HepG2 (cell line): ENCODE measurements around the gene MFSD6. TPM values are rescaled to one million over a fixed set of nuclear protein-coding genes. Genes with fewer than 3 reads are reported as not detected.

ENCODE experiments used
- ATAC-seq: fragments of 200-7000 bp; cut with Tn5 transposase; 3 replicates; pipeline ENCODE4 v1.9.1; 2020; ENCODE audit warnings: mild to moderate bottlenecking, moderate library complexity
- BruUV-seq: library from RNA; stranded (reverse); fragments of 400-500 nt; replicated peaks from 2 replicates; lab custom pipeline; 2021; lab: Mats Ljungman, UMichigan
- CTCF ChIA-PET: fragments of 300-600 bp; formaldehyde crosslinking; extraction: SDS; loops from one replicate; lab custom pipeline; 2021; ENCODE audit warnings: low total read pairs, inconsistent platforms, low intra/inter-chr PET ratio; lab: Yijun Ruan, JAX
- POLR2A ChIA-PET: fragments of 350-600 bp; sonication (Branson Sonifier 250); formaldehyde crosslinking; loops from one replicate; lab custom pipeline; 2020; ENCODE audit warnings: antibody characterized with exemption, inconsistent platforms; lab: Yijun Ruan, JAX
- DNase-seq: peaks from one replicate; pipeline ENCODE4 v3.0.0-alpha.2; 2015; ENCODE audit warnings: low spot score
- FAIRE-seq: peaks from 3 replicates; lab custom pipeline; 2011; peaks lifted over from hg19 to GRCh38; lab: Jason Lieb, UNC
- H2AFZ ChIP-seq: one replicate; pipeline ENCODE4 v1.6.1; 2011; ENCODE audit warnings: low read length, inconsistent platforms
- H3K27ac ChIP-seq: fragments of 300-600 bp; 3 replicates; pipeline ENCODE4 v1.8.0; 2011; ENCODE audit warnings: mixed run types, mild to moderate bottlenecking, mixed read lengths, low read length, inconsistent platforms; ENCODE audit not compliant: insufficient read depth; ENCODE audit errors: extremely low read length
- H3K27me3 ChIP-seq, 2 experiments: fragments of 200-600 bp in 1 of 2; 2 replicates in 1 of 2; 3 replicates in 1 of 2; pipeline versions ENCODE4 v1.6.0 to v1.8.0; 2011; ENCODE audit warnings: low read length in 2 of 2, mild to moderate bottlenecking in 2 of 2, moderate library complexity in 2 of 2, inconsistent platforms in 1 of 2; ENCODE audit not compliant: insufficient read depth in 2 of 2, control insufficient read depth in 1 of 2
- H3K36me3 ChIP-seq, 2 experiments: fragments of 200-600 bp in 1 of 2; replicated peaks in 1 of 2; 2 replicates in 1 of 2; 3 replicates in 1 of 2; pipeline versions ENCODE4 v1.5.1 to v1.8.0; 2011; ENCODE audit warnings: low read length in 2 of 2, inconsistent platforms in 1 of 2; ENCODE audit not compliant: insufficient read depth in 2 of 2, control insufficient read depth in 1 of 2
- H3K4me1 ChIP-seq: 2 replicates; pipeline ENCODE4 v1.5.1; 2012; ENCODE audit warnings: low read length, inconsistent platforms; ENCODE audit not compliant: insufficient read depth
- H3K4me2 ChIP-seq: 2 replicates; pipeline ENCODE4 v1.6.0; 2011; ENCODE audit warnings: low read depth, low read length, inconsistent platforms
- H3K4me3 ChIP-seq, 3 experiments: fragments of 200-600 bp in 1 of 3; sonication (generic), shearing (Covaris generic) in 1 of 3; replicated peaks in 1 of 3; 2 replicates each; pipeline ENCODE4 v1.5.1; 2011 to 2016; ENCODE audit warnings: low read length in 3 of 3, inconsistent platforms in 2 of 3, low read depth in 2 of 3, mild to moderate bottlenecking in 2 of 3, control low read depth in 1 of 3, mixed read lengths in 1 of 3; ENCODE audit not compliant: insufficient read depth in 1 of 3
- H3K79me2 ChIP-seq: one replicate; pipeline ENCODE4 v1.6.1; 2011; ENCODE audit warnings: low read length, inconsistent platforms; ENCODE audit not compliant: insufficient read depth
- H3K9ac ChIP-seq: 2 replicates; pipeline ENCODE4 v1.6.0; 2011; ENCODE audit warnings: mild to moderate bottlenecking, low read depth, low read length, inconsistent platforms; ENCODE audit not compliant: insufficient read depth
- H3K9me3 ChIP-seq: 2 replicates; pipeline ENCODE4 v1.5.1; 2012; ENCODE audit warnings: mild to moderate bottlenecking, low read length
- H4K20me1 ChIP-seq: 2 replicates; pipeline ENCODE4 v1.6.0; 2011; ENCODE audit warnings: inconsistent platforms, mild to moderate bottlenecking, low read length, moderate library complexity; ENCODE audit not compliant: insufficient read depth
- BCLAF1 ChIP-seq: fragments of 450-650 bp; IDR thresholded peaks from 2 replicates; pipeline ENCODE4 v1.6.1; 2017; ENCODE audit warnings: mild to moderate bottlenecking
- BRCA1 ChIP-seq: sonication (generic); formaldehyde crosslinking; IDR thresholded peaks from 2 replicates; pipeline ENCODE4 v1.4.0; 2020; ENCODE audit warnings: missing genetic modification reagents
- CREB3 ChIP-seq: sonication (generic); formaldehyde crosslinking; IDR thresholded peaks from 2 replicates; pipeline ENCODE4 v1.5.0; 2020; ENCODE audit warnings: missing genetic modification reagents
- EZH2 ChIP-seq: conservative IDR thresholded peaks from 2 replicates; pipeline ENCODE4 v1.6.1; 2012; ENCODE audit warnings: mild to moderate bottlenecking, low read depth, low read length, moderate library complexity
- GZF1 ChIP-seq: sonication (generic); formaldehyde crosslinking; IDR thresholded peaks from 2 replicates; pipeline ENCODE4 v1.5.1; 2020; ENCODE audit warnings: mild to moderate bottlenecking, missing genetic modification reagents
- HMG20A ChIP-seq: IDR thresholded peaks from 2 replicates; pipeline ENCODE4 v1.6.1; 2016; ENCODE audit warnings: borderline replicate concordance
- HMGA1 ChIP-seq: sonication (generic); formaldehyde crosslinking; conservative IDR thresholded peaks from 2 replicates; pipeline ENCODE4 v1.4.0; 2020; ENCODE audit warnings: missing genetic modification reagents
- HOXD1 ChIP-seq: sonication (generic); formaldehyde crosslinking; IDR thresholded peaks from 2 replicates; pipeline ENCODE4 v1.5.0; 2020; ENCODE audit warnings: missing genetic modification reagents
- SRF ChIP-seq: IDR thresholded peaks from 2 replicates; pipeline ENCODE4 v1.6.1; 2011; ENCODE audit warnings: mild to moderate bottlenecking, low read depth, low read length, moderate library complexity
- ZNF556 ChIP-seq: sonication (generic); formaldehyde crosslinking; IDR thresholded peaks from 2 replicates; pipeline ENCODE4 v1.4.0; 2020; ENCODE audit warnings: mild to moderate bottlenecking, missing genetic modification reagents, borderline replicate concordance
- WGBS: methylation state at CpG from one replicate; pipeline ENCODE4 v1.1.6; 2017; ENCODE audit warnings: low lambda C conversion rate; 5-methylcytosine and 5-hydroxymethylcytosine counted together
- in situ Hi-C: cut with HindIII; loops from 2 replicates; pipeline ENCODE4 v1.10.0; 2017; ENCODE audit warnings: low pct_unique_long_range_greater_than_20kb; ENCODE audit not compliant: extremely low pct_ligation_motif_present
- intact Hi-C: fragments of 100-400 bp; cut with micrococcal nuclease; formaldehyde crosslinking; loops from one replicate; pipeline ENCODE4 v1.10.0; 2022; ENCODE audit not compliant: unreplicated experiment
- polyA plus RNA-seq, 8 experiments: library from polyadenylated mRNA; depleted of rRNA in 3 of 8; stranded (reverse) in 7 of 8; unstranded in 1 of 8; fragments of >200 nt; fragmentation: Illumina TruSeq in 4 of 8; extraction: Trizol in 4 of 8; gene quantifications; 2 replicates each; pipeline versions ENCODE4 v1.2.1 to v1.2.3, GENCODE V29; 2011 to 2016; ENCODE audit warnings: low read depth in 4 of 8, missing spikeins in 1 of 8, mixed read lengths in 1 of 8; ENCODE audit not compliant: insufficient read depth in 1 of 8
- total RNA-seq, 5 experiments: library from RNA; depleted of rRNA; stranded (reverse); fragments of >200 nt; fragmentation: Illumina TruSeq; extraction: Trizol; gene quantifications; 2 replicates each; pipeline ENCODE4 v1.2.3, GENCODE V29; 2016; ENCODE audit warnings: low read depth in 1 of 5

The MFSD6 gene
- total and polyA plus RNA-seq, 2 of the 13 experiments (the other 11 are each of a cell fraction or from before 2014, with no cell fraction given): 0.92 to 1.4 TPM

GRCh38 chr2:190415251-190415650, 7.1 kb downstream of the MFSD6 start:
- H3K27ac ChIP-seq: no peak overlapping the region
- in situ Hi-C loops: no loop called here
- TF ChIP-seq SRF: no peak
- no peaks in the 10 kb centered on the region for H3K79me2 ChIP-seq
- H4K20me1 ChIP-seq: no peaks in the 10 kb centered on the region
- no peak overlapping the region for H3K9ac ChIP-seq
- ATAC-seq (no peak), DNase-seq (no peak), FAIRE-seq (no peak)
- intact Hi-C loops: no loop called here
- H3K27me3 ChIP-seq: peaks cover 0 to 3% of the 10 kb centered on the region in 2 experiments; a peak in 4 of 5 replicates
- H3K4me1 ChIP-seq: 0 out of 2 replicates have a peak, but pooled peaks cover 6% of the 10 kb centered on the region
- POLR2A ChIA-PET: no interaction called here
- BruUV-seq: no TSS peak
- no peak overlapping the region for H2AFZ ChIP-seq
- H3K36me3 ChIP-seq: no peaks in the 10 kb centered on the region
- H3K4me2 ChIP-seq: no peak overlapping the region
- no peaks in the 10 kb centered on the region for H3K9me3 ChIP-seq
- H3K4me3 ChIP-seq: no peak overlapping the region
- CTCF ChIA-PET: no interaction called here
- WGBS: 85% methylated on average over 4 of the region's 4 CpGs

GRCh38 chr2:190415794-190416775, 7.9 kb downstream of the MFSD6 start:
- Histone ChIP-seq H3K4me2 (no peak overlapping the region), H3K27ac (no peak overlapping the region), H2AFZ (no peak overlapping the region), H3K27me3 (no peaks in the 10 kb centered on the region; a peak in 2 of 5 replicates), H3K9ac (no peak overlapping the region), H3K4me1 (0 out of 2 replicates have a peak, but pooled peaks cover 6% of the 10 kb centered on the region), H3K36me3 (no peaks in the 10 kb centered on the region), H4K20me1 (no peaks in the 10 kb centered on the region), H3K79me2 (no peaks in the 10 kb centered on the region), H3K9me3 (no peaks in the 10 kb centered on the region), H3K4me3 (no peak overlapping the region)
- ATAC-seq (no peak), DNase-seq (no peak), FAIRE-seq (no peak)
- CTCF ChIA-PET: no interaction called here
- POLR2A ChIA-PET: no interaction called here
- BruUV-seq: no TSS peak
- WGBS: 36% methylated on average over 2 of the region's 2 CpGs
- in situ Hi-C loops: no loop called here
- intact Hi-C loops: no loop called here
- TF ChIP-seq CREB3 (no peak), HMG20A (CRISPR knock-in tag) (no peak), BRCA1 (CRISPR knock-in tag) (no peak), HMGA1 (CRISPR knock-in tag) (no peak), HOXD1 (CRISPR knock-in tag) (no peak), EZH2 (no peak), BCLAF1 (no peak), GZF1 (no peak), ZNF556 (no peak)
